ENCODE results near the gene AMZ1.

The AMZ1 gene

GRCh38 chr7:2764621-2765020 is 76.6 kb downstream of the AMZ1 start:
- DNase-seq (ENCODE audit: low read depth in 2 of 2, low spot score in 1 of 2), result no peak
